Effector memory CD4-positive, alpha-beta T cell (primary cell): Measurements from ENCODE around the gene DYNC2I2.

ENCODE experiments used
- DNase-seq, 3 donors: peaks; one replicate each; pipeline ENCODE4 v3.0.0-alpha.2; 2020
- H3K27ac ChIP-seq: 2 replicates; pipeline ENCODE4 v1.7.0; 2013; ENCODE audit warnings: mild to moderate bottlenecking, low read length, moderate library complexity; ENCODE audit not compliant: insufficient read depth, poor library complexity, severe bottlenecking
- H3K27me3 ChIP-seq: replicated peaks from 2 replicates; pipeline ENCODE4 v1.7.0; 2013; ENCODE audit warnings: mild to moderate bottlenecking, low read length; ENCODE audit not compliant: insufficient read depth, control insufficient read depth, poor library complexity, severe bottlenecking
- H3K36me3 ChIP-seq: 2 replicates; pipeline ENCODE4 v1.7.0; 2013; ENCODE audit warnings: mild to moderate bottlenecking, low read length, moderate library complexity; ENCODE audit not compliant: control insufficient read depth, insufficient read depth
- H3K4me1 ChIP-seq: 2 replicates; pipeline ENCODE4 v1.7.0; 2013; ENCODE audit warnings: low read length, mild to moderate bottlenecking; ENCODE audit not compliant: control insufficient read depth, insufficient read depth, poor library complexity, severe bottlenecking
- H3K4me3 ChIP-seq: 2 replicates; pipeline ENCODE4 v1.7.0; 2013; ENCODE audit warnings: low read length, low read depth, mild to moderate bottlenecking; ENCODE audit not compliant: insufficient read depth, poor library complexity, severe bottlenecking
- H3K9me3 ChIP-seq: 2 replicates; pipeline ENCODE4 v1.7.0; 2013; ENCODE audit warnings: mild to moderate bottlenecking, low read length, moderate library complexity; ENCODE audit not compliant: control insufficient read depth

DYNC2I2 gene

GRCh38 chr9:128636556-128637530 lies 19.8 kb downstream of the DYNC2I2 start:
- H3K4me1 ChIP-seq: no peaks in the 10 kb centered on the region
- H3K27me3 ChIP-seq: no peaks in the 10 kb centered on the region
- no peak overlapping the region for H3K27ac ChIP-seq
- no peak for DNase-seq
- no peaks in the 10 kb centered on the region for H3K9me3 ChIP-seq
- H3K36me3 ChIP-seq: peaks cover 24% of the 10 kb centered on the region
- no peak overlapping the region for H3K4me3 ChIP-seq

- peaks cover 33% of the 10 kb centered on the region for H3K36me3 ChIP-seq
Observed at GRCh38 chr9:128636024-128636390, 20.6 kb downstream of the DYNC2I2 start.

DNA sequence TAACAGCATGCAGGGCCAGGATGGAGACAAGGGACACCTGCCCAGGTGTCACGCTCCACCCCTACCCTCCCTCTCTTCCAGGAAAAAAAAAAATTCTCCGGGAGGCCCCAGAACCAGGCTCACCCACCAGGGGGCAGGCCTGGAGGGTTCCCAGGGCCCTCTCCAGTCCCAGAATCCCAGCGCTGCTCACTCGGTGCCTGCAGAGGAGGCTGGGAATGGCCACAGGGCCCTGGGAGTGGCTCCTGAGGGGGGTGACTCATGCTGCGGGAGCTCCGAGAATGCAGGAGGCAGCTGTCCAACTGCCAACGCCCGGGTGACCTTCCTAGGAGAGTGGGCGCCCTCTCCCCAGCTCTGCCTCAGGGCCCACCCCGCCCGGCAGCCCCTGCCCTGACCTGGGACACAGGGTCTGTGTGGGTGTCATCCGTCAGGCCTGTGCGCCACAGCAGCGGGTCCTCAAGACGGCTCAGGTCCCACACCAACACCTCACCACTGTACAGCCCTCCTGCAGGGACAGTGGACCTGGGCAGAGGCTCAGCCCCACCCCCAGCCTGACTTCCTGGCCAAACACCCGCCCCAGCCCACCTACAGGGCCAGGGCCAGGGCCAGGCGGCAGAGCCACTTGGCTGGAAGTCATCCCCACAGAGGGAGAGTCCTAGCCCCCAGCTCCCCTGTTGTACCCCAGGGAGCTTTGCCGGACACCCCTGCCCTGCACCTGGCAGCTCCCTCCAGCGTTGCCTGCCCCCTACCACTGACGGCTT lies 21.2 kb downstream of the DYNC2I2 start:
- no peaks in the 10 kb centered on the region for H3K4me1 ChIP-seq
- H3K9me3 ChIP-seq: no peaks in the 10 kb centered on the region
- peaks cover 38% of the 10 kb centered on the region for H3K36me3 ChIP-seq
- no peak overlapping the region for H3K27ac ChIP-seq
- H3K27me3 ChIP-seq: no peaks in the 10 kb centered on the region
- H3K4me3 ChIP-seq: no peak overlapping the region
- no peak for DNase-seq

More at GRCh38 chr9:128636024-128636390, 20.6 kb downstream of the DYNC2I2 start:
- Histone ChIP-seq H3K27me3 (no peaks in the 10 kb centered on the region), H3K9me3 (no peaks in the 10 kb centered on the region), H3K27ac (no peak overlapping the region), H3K4me3 (no peak overlapping the region), H3K4me1 (no peaks in the 10 kb centered on the region)
- no peak for DNase-seq

GRCh38 chr9:128634651-128635262 lies 21.9 kb downstream of the DYNC2I2 start:
- Histone ChIP-seq H3K27ac (no peak overlapping the region), H3K27me3 (no peaks in the 10 kb centered on the region)
- no peak for DNase-seq

DNA sequence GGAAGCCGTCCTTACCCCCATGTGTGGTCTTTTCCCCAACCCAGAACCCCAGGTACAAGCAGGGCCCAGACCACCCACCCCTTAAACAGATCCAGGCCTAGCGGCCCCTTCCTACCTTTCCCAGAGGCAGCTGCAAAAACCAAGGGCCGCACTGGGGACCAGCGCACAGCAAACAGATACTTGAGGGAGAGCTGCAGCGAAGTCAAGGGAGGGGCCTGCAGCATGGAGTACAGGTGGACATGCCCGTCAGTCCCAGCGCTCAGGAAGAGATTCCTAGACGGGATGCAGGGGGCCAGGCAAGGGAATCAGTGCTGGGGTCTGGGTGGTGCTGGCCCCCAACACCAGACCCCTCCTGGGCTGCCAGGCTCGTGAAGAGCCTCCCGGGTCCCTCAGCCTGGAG lies 22.5 kb downstream of the DYNC2I2 start:
- H3K27me3 ChIP-seq: no peaks in the 10 kb centered on the region
- H3K27ac ChIP-seq: no peak overlapping the region
- no peaks in the 10 kb centered on the region for H3K9me3 ChIP-seq
- DNase-seq: no peak
- H3K4me3 ChIP-seq: no peak overlapping the region
- peaks cover 50% of the 10 kb centered on the region for H3K36me3 ChIP-seq
- no peaks in the 10 kb centered on the region for H3K4me1 ChIP-seq

More at GRCh38 chr9:128634651-128635262, 21.9 kb downstream of the DYNC2I2 start:
- Histone ChIP-seq H3K4me1 (no peaks in the 10 kb centered on the region), H3K36me3 (peaks cover 43% of the 10 kb centered on the region), H3K9me3 (no peaks in the 10 kb centered on the region), H3K4me3 (no peak overlapping the region)

GRCh38 chr9:128633601-128634000 lies 23.0 kb downstream of the DYNC2I2 start:
- no peak for DNase-seq
- H3K27me3 ChIP-seq: no peaks in the 10 kb centered on the region
- no peak overlapping the region for H3K4me3 ChIP-seq
- H3K9me3 ChIP-seq: no peaks in the 10 kb centered on the region
- peaks cover 55% of the 10 kb centered on the region for H3K36me3 ChIP-seq
- H3K4me1 ChIP-seq: no peaks in the 10 kb centered on the region
- no peak overlapping the region for H3K27ac ChIP-seq

GRCh38 chr9:128633057-128633456 lies 23.6 kb downstream of the DYNC2I2 start:
- Histone ChIP-seq H3K4me1 (no peaks in the 10 kb centered on the region), H3K27me3 (no peaks in the 10 kb centered on the region), H3K36me3 (peaks cover 60% of the 10 kb centered on the region), H3K9me3 (no peaks in the 10 kb centered on the region), H3K4me3 (no peak overlapping the region), H3K27ac (no peak overlapping the region)
- no peak for DNase-seq

DNA sequence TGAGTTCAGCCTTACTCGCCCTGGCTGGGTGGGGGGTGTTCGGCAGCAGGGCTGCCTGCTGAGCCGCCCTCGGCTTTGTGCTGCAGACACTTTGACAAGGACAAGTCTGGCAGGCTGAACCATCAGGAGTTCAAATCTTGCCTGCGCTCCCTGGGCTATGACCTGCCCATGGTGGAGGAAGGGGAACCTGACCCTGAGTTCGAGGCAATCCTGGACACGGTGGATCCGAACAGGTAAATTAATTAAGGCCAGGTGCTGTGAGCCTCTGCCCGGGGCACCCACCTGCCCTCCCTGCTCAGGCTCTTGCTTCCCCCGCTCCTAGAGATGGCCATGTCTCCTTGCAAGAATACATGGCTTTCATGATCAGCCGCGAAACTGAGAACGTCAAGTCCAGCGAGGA lies 24.2 kb downstream of the DYNC2I2 start:
- Histone ChIP-seq H3K9me3 (no peaks in the 10 kb centered on the region), H3K27me3 (no peaks in the 10 kb centered on the region), H3K4me3 (no peak overlapping the region), H3K36me3 (peaks cover 66% of the 10 kb centered on the region), H3K27ac (no peak overlapping the region), H3K4me1 (no peaks in the 10 kb centered on the region)
- no peak for DNase-seq

GRCh38 chr9:128632066-128632465 lies 24.6 kb downstream of the DYNC2I2 start:
- no peak overlapping the region for H3K27ac ChIP-seq
- no peak for DNase-seq
- no peaks in the 10 kb centered on the region for H3K4me1 ChIP-seq
- no peak overlapping the region for H3K4me3 ChIP-seq
- H3K36me3 ChIP-seq: peaks cover 70% of the 10 kb centered on the region
- no peaks in the 10 kb centered on the region for H3K9me3 ChIP-seq
- H3K27me3 ChIP-seq: no peaks in the 10 kb centered on the region
